HG03175 (cell line): ENCODE results near the gene PLAC1.

ENCODE experiments used
- ATAC-seq: cut with Tn5 transposase; IDR thresholded peaks from one replicate; pipeline ENCODE4 v1.9.1; 2021; ENCODE audit warnings: mild to moderate bottlenecking, moderate library complexity; ENCODE audit not compliant: unreplicated experiment

Gene PLAC1

GRCh38 chrX:134671294-134671693, 13.0 kb upstream of the PLAC1 start:
- ATAC-seq = no peak

- no peak for ATAC-seq
Observed at GRCh38 chrX:134670134-134670924, 12.1 kb upstream of the PLAC1 start.

GRCh38 chrX:134669378-134670098, 11.3 kb upstream of the PLAC1 start:
- no peak for ATAC-seq

- ATAC-seq = no peak
Observed at GRCh38 chrX:134664202-134664601, 5.9 kb upstream of the PLAC1 start.

GRCh38 chrX:134661295-134661694, 3.0 kb upstream of the PLAC1 start:
- no peak for ATAC-seq

- ATAC-seq = no peak
Observed at GRCh38 chrX:134660627-134661026, 2.4 kb upstream of the PLAC1 start.

- ATAC-seq = no peak
Observed at GRCh38 chrX:134659761-134660160, 1.5 kb upstream of the PLAC1 start.

- ATAC-seq = no peak
Observed at GRCh38 chrX:134658760-134659023, 421 bp upstream of the PLAC1 start.

- no peak for ATAC-seq
Observed at GRCh38 chrX:134654398-134655012, 3.8 kb downstream of the PLAC1 start.

- no peak for ATAC-seq
Observed at GRCh38 chrX:134653835-134654234, 4.4 kb downstream of the PLAC1 start.

- no peak for ATAC-seq
Observed at GRCh38 chrX:134650701-134651100, 7.6 kb downstream of the PLAC1 start.

- no peak for ATAC-seq
Observed at GRCh38 chrX:134649770-134650169, 8.5 kb downstream of the PLAC1 start.

- no peak for ATAC-seq
Observed at GRCh38 chrX:134647477-134647877, 10.8 kb downstream of the PLAC1 start.

- no peak for ATAC-seq
Observed at GRCh38 chrX:134646691-134647090, 11.6 kb downstream of the PLAC1 start.

GRCh38 chrX:134645936-134646543, 12.2 kb downstream of the PLAC1 start:
- ATAC-seq = no peak

GRCh38 chrX:134642386-134642785, 15.9 kb downstream of the PLAC1 start:
- ATAC-seq = no peak

- ATAC-seq = no peak
Observed at GRCh38 chrX:134641346-134641745, 16.9 kb downstream of the PLAC1 start.

GRCh38 chrX:134640914-134641313, 17.4 kb downstream of the PLAC1 start:
- no peak for ATAC-seq

GRCh38 chrX:134636851-134637250, 21.4 kb downstream of the PLAC1 start:
- ATAC-seq = no peak

GRCh38 chrX:134634691-134635090, 23.6 kb downstream of the PLAC1 start:
- ATAC-seq = no peak

GRCh38 chrX:134633832-134634231, 24.4 kb downstream of the PLAC1 start:
- ATAC-seq = peak; percentile 56

GRCh38 chrX:134633394-134633793, 24.9 kb downstream of the PLAC1 start:
- ATAC-seq = no peak
